COR-L47 (cell line): ENCODE data around the gene DCDC2B.

Source experiments
- DNase-seq: peaks from one replicate; lab custom pipeline; 2025; lab: John Stamatoyannopoulos, UW

Gene DCDC2B

DNA sequence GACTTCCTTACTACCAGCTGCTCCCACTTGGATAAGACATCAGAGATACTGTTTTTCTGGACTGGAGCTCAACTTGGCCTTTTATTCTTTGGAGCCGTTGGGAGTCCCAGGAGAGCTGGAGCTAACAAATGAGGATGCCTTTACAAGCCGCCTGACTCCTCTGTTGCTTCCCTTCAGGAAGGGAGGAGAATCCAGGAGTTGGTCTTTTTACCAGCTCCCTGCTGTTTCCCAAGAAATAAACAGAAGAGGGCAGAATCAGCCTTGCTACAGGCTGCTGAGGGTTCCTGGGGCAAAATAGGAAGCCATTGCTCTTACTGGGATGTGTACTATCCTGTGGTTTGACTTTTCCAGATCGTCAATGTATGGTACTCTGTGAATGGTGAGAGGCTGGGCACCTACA, 14.8 kb downstream of the DCDC2B start:
- no peak for DNase-seq

DNA sequence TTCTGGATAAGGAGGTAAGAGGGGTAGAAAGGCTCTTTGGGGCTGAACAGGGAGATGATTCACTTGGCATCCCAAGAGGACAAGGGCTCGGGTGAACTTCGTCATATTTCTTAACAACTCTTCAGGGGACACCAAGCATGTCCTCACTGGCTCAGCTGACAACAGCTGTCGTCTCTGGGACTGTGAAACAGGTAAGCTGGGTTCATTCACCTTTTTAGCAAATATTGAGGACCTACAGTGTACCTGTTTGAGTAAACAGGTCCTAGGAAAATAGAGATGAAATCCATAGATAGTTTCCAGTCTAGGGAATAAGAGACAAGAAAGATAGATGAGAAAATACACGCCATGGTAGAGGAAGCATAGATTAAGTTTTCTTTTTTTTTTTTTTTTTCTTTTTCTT, 15.4 kb downstream of the DCDC2B start:
- DNase-seq, result no peak

DNA sequence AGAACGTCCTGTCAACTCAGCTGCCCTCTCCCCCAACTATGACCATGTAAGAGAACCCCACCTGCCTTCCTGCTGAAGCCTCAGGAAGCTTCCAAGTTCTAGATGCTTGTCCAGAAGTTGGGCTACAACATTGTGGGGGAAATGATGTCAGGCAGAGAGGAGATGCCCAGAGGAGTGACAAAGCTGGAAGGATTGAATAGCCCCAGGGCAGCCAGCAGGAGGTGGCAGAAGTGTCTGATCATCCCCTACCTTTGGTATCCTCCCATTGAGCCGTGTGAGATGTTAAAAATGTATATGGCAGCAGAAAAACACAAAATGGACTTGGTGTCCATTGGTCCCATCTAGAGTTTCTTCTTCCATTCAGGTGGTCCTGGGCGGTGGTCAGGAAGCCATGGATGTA, 19.9 kb downstream of the DCDC2B start:
- no peak for DNase-seq

DNA sequence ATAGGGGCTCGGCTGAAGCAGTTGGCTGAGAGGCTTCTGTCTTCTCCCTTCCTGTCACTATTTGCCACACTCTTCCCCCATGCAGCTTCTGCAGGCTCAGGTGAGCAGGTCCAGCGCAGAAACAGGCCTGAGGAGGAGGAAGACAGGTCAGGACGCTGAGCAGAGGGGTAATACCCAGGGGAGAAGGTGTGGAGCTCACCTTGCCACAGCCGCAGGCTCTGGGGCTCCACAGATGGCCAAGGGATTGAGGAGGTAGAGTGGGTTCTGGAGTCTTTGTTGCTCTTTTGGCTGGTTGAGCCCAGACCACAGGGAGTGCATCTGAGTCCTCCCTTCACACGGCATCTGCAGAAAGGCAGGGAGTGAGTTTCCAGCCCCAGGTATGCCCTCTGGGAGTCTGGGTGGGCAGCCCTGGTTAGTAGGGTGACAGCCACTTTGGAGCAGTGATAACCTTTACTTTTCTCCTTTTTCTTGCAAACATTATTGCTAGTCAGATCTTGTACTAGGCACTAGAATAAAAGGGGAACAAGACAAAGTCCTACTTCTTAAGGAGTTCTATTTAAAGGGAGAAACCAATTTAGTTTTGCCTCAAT, 23.0 kb downstream of the DCDC2B start:
- DNase-seq, result no peak

DNA sequence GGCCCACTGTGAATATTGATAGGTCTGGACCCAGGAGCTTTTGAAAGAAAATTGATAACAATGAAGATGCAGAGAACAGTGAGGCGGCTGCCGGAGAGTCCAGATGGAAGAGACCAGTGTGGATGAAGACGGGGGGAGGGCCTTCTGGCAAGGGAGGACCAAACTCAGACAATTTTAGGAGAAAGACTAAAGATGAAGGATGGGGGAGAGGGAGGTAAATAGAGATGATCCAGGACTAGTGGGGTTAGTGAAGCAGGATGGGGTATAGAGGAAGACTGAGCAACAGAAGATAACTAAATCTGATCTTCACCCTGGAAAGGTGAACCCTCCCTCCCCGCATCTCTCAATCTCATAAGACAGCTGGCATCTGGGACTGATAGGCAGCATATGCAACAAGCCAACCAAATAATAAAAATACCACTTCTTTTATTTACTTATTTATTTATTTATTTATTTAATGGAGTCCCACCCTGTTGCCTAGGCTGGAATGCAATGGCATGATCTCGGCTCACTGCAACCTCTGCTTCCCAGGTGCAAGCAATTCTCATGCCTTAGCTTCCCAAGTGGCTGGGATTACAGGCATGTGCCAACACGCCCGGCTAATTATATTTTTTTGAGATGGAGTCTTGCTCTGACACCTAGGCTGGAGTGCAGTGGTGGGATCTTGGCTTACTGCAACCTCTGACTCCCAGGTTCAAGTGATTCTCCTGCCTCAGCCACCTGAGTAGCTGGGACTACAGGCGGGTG, 23.8 kb downstream of the DCDC2B start:
- DNase-seq, result no peak

DNA sequence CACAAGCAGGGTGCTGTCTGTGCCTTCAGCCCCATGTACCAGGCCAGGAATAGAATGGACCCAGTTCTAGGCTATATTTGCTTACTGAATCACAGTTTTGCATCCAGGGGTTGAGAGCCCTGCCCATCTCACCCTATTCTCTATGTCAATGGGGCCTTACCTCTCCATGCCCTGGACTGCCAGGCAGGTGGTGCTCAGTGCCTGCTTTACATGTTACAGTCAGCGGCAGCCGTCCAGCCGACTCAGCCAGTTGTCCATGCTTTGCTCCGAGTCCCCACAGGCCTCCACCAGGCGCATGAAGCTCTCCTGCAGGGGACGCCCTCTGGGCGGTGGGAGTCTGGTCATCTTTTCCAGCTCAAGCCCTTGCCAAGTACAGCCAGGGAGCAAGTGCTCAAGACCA, 25.9 kb downstream of the DCDC2B start:
- no peak for DNase-seq

DNA sequence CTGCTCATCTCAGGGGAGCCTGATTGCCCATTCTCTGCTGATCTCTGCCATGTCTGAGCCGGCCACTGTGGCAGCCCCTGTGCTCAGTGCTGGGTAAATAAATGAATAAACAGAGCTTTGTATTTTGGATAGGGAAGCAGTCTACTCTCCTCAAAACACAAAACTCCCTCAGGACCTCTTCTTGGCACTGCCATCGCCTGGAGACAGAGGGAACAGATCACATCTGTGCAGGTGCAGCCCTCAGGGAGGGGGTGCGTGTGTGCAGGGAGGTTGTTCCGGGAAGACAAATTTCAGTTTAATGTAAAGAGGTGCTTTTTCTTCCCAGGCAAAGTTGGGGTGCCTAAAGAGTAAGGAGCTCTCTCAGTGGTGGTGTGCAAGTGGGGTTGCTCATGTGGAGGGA, 30.4 kb downstream of the DCDC2B start:
- peak; percentile 38 for DNase-seq

DNA sequence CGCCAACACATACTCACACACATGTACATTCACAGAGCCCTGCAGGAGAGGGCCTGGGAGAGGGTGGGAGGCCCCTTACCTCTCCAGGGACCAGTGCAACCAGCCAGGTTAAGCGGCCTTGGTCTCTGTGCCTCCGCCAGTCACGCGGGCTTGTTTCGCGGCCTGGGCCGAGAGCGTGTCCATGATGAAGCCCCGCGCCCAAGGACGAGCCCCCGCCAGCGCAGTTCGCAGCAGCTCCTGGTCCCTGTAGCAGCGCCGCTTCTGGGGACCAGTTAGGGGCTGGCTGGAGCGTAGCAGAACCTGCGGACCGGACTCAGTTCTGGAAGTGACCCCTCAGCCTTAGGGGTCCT, 30.9 kb downstream of the DCDC2B start:
- peak; percentile 52 for DNase-seq

DNA sequence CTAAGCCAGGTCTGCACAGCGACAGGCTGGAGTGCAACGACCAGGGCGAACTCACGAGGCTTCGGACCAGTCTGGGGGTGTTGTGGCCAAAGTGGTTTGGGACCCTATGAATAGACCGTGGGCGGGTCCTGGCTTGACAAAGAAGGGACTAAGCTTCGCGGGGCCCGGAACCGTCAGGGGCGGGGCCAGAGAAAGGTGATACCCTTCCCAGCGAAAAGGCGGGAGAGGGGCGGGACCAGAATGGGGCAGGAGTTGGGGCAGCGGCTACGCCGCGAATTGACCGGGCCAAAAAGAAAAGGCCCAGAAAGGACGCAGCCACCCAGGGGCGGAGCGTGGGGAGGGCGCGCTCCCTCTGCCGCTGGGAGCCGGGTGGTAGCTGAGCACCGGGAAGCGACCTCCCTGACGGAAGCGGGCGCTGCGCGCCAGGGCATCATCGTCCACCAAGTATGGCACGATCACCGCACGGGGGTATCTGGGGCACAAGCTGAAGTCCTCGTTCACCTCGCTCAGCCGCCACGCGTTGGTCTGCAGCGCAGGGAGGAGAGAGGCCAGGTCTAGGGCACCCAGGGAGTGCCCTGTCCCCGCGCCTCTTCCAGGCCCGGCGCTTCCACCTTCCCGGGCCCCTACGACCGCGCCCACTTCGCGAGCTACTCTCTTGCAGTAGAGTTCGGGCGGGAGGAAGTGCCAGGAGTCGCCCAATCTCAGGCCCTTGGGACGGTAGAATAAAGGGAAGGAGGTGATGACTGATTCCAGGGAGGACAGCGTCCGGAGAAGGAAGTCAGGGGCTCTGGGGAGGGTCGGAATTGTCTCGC, 31.5 kb downstream of the DCDC2B start:
- DNase-seq, result peak; percentile 75

DNA sequence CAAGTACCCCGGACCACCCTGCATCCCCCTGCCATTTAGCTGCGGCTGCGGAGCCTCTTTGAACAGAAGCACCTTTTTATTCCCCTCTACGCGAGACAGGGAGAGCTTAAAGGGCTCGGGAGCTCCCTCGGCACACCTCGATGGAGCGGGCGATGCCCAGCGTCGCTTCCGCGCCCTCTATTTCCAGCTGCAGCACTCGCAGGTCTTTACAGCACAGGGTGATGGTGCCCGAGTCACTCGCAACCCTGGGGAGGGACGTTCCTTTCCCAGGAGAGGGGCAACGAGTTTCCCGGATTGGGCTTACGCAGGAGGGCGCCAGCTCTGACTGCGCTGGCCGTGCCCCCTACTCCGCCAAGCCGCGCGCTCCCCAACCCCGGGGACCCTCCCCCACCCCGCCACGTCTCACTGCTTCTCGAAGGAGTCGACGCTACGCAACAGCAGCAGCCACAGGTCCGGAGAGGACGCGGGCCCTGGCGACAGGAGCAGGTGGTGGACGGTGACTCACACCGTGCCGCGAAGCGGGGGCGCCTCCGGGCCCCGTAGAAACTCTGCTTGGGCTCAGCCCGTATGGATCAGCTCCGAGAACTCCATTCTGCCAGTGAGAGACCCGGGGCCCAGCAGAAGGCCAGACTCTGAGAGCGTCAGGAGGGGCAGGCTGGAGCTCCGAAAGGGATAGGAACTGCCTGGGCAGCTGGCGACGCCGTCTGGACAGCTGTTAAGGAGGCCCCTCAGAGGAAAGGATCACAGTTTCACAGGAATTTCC, 32.3 kb downstream of the DCDC2B start:
- DNase-seq, result peak; percentile 67

DNA sequence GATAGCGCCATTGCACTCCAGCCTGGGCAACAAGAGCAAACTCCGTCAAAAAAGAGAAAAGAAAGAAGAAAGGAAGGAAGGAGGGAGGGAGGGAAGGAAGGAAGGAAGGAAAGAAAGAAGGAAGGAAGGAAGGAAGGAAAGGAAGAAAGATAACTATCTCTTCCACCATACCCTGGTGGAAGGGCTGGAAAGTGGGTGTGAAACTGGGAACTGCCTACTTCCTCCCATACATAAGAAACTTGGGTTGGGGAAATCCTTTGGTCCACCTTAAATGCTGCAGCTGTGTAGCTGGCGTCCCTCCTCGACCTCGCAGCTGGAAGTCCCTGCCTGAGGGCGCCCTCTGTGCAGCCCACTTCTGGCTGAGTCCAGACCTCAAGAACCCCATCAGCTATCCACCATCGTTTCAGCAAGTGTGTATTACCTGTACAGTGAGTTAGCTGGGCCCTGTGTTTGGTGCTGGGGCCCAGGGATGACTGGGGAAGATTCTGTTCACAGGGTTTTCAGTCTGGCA, 33.5 kb downstream of the DCDC2B start:
- DNase-seq, result no peak

DNA sequence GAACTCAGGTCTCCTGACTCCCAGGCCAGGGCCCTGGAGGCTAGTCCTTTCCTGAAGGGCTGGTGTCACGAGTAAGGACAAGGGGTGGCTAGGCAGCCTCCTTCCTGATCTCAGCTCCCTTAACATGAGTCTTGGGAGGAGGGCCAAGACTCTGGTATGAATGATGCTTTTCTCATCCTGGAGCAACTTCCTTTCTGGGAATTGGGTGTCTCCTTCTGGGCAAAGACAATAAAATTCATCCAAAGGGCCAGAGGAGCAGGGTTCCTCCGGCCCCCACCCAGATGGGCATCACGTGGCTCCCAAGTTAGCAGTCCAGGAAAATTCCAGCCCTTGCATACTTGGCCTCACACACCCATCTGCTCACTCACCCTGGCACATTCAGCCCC, 38.0 kb downstream of the DCDC2B start, which contains the start of gene FAM167B:
Gene FAM167B (plus strand): TSS at position 335 of the 386 bp plus-strand sequence. CDS start 200 bp downstream, outside the sequence.
- DNase-seq, result no peak

DNA sequence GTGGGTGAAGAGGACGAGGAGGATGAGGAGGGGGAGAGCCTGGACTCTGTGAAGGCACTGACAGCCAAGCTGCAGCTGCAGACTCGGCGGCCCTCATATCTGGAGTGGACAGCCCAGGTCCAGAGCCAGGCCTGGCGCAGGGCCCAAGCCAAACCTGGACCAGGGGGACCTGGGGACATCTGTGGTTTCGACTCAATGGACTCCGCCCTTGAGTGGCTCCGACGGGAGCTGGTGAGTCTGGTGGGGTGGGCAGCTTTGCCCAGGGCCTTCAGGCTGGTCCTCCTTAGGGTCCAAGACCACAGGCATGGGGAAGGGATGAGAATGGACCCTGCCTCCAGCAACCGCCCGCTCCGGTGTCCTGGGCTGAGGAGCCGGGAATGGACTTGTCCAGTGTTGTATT, 38.6 kb downstream of the DCDC2B start:
- DNase-seq, result no peak

DNA sequence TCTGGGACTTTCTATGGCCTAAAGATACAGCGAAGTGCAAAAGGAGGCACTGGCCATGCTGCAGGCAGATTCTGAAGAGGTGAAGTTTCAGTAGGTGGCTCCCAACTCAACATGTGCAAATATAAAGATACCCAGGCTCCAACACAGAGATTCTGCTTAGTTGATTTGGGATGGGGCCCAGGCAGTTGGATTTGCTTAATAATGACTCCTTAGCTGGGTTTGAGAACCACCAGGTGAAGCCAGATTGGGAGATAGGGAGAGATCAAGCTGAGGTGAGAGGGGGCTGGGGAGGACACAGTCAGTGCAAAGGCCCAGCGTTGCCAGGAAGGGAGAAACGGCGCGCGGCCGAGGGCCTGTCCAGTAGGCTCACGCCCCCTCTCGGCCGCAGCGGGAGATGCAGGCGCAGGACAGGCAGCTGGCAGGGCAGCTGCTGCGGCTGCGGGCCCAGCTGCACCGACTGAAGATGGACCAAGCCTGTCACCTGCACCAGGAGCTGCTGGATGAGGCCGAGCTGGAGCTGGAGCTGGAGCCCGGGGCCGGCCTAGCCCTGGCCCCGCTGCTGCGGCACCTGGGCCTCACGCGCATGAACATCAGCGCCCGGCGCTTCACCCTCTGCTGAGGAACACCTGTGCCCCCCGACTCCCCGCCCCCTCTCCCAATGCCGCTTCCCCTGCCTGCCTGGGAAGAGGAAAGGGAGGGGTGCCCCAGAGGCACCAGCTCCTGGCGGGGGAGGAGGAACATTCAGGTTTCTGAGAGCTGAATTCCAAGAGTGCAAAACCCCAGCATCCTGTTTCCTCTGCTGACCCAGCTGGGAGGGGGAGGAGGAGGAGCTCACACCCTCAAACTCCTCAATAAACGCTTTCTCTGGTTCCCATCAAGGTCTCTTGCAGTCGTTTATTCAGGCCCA, 39.3 kb downstream of the DCDC2B start:
- peak; percentile 21 for DNase-seq

DNA sequence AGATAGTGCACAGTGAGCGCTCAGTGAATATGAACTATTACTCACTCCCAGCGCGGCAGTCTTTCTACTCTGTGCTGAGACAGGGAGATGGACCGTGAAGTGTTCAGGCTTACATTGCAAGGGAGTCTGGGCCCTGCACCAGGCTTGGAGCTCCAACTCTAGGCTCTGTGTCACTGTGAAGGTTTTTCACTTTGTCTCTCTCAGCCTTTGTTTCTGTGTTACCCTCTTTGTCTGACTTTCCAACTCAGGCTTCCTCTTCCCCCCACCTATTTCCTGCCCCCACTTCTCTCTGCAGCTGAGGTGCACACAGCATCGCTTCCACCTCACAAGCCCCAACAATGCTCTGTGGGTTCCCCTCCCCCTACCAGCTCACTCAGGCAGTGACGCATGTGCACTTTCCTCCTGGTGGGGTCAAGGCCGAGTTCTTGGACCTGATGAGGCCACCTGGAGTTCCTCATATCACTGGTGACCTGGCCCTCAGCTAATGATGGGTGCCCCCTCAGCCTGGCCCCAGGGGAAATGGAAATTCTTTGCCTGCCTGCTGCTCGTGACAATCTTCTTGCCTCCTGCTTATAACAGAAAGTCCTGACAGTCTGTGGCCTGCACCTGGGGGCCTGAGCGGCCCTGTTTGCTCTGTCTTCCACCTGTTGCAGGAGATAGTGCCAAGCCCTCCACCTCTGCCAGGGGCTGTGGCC, 41.1 kb downstream of the DCDC2B start:
- DNase-seq, result no peak

DNA sequence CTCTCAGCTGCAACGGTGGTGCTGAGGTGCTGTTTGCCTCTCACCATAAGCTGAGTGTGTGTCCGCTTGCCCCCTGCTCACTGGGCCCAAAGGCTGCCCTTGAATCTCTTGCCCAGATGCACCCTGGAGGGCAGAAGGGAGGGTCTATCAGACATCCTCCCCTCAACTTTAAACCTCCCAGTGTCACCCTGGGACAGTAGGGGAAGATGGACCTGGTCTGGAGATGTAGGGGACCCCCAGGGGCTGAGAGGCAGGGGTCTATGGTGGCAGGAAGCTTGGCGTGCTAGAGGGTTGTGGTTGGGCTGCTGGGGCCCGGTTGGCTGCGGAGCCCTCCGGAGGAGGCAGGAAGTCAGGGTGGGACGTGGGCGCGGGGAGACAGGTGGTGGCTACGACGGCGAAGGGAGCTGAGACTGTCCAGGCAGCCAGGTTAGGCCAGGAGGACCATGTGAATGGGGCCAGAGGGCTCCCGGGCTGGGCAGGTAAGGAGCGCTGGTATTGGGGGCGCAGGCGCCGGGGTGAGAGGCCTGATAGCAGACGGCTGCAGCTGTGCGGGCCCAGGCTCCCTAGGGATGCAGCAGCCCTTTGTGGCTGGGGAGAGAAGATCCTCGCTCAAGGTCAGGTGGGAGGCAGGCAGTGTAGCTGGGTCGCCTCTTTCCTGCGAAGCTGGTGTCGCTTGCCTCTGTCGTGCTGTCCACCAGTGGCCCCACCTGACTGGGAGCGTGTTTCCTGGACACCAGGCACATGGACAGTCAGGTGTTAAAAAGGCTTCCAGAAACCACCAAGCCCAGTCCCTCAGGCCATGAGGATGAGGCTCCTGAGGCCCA, 42.2 kb downstream of the DCDC2B start, which contains the start of gene LCK:
Gene LCK (plus strand): TSS at position 373 of the 824 bp plus-strand sequence. CDS start 23,065 bp downstream, outside the sequence.
- DNase-seq, result no peak

DNA sequence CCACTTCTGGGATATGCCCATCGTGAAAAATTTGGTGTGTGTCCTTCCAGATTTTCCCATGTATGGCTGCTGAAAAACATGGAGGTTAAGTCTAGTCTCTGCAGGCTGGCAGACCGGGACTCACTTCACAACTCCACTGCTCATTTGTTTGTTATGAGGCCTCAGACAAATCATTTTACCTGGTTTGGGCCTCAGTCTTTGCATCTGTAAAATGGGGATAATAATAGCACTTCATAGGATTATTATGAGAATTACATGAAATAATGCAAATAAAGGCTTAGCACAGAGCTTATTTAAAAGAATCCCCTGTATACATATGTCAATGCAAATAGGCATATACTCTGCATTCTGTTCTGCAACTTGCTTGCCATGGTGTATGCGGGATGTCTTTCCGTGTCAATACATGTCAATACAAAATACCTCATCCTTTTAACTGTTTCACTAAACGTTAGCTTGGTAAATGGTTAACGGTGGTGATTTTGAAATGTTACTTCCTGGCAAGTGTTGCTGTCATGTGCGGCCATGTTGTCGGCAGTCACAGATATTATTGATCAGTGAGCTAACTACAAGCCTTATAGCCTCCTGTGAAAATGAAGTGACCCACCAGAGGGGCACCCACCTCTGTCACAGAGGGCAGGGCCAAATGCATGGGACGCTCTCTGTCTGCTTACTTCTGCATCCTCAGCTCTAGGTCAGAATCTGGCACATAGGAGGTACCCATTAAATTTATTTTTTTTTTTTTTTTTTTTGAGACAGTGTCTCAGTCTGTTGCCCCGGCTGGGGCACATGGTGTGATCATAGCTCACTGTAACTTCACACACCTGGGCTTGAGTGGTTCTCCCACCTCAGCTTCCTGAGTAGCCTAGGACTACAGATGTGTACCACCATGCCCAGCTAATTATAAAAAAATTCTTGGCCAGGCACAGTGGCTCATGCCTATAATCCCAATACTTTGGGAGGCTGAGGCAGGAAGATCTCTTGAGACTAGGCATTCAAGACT, 46.5 kb downstream of the DCDC2B start:
- no peak for DNase-seq
